Retinal pigment epithelial cell (primary cell): ENCODE measurements around the gene UXS1.
A peak's percentile ranks its signal among the peaks of the same experiment; 100 is the strongest.
"Not testable (repeated sequence)": the region's sequence is repeated elsewhere in the genome, so short reads cannot be mapped to it uniquely, and the experiment has no call there.

Experiments
- DNase-seq: peaks from one replicate; pipeline ENCODE4 v3.0.0-alpha.2; 2010; ENCODE audit warnings: low read depth
- H3K4me3 ChIP-seq: 2 replicates; pipeline ENCODE4 v1.5.1; 2011; ENCODE audit warnings: mild to moderate bottlenecking, low read length, control low read depth, moderate library complexity
- TF ChIP-seq, protein P1 (sequence below): conservative IDR thresholded peaks from 2 replicates; pipeline ENCODE4 v1.5.1; 2011; ENCODE audit warnings: low read depth, low read length, control low read depth, inconsistent platforms

The UXS1 gene

DNA sequence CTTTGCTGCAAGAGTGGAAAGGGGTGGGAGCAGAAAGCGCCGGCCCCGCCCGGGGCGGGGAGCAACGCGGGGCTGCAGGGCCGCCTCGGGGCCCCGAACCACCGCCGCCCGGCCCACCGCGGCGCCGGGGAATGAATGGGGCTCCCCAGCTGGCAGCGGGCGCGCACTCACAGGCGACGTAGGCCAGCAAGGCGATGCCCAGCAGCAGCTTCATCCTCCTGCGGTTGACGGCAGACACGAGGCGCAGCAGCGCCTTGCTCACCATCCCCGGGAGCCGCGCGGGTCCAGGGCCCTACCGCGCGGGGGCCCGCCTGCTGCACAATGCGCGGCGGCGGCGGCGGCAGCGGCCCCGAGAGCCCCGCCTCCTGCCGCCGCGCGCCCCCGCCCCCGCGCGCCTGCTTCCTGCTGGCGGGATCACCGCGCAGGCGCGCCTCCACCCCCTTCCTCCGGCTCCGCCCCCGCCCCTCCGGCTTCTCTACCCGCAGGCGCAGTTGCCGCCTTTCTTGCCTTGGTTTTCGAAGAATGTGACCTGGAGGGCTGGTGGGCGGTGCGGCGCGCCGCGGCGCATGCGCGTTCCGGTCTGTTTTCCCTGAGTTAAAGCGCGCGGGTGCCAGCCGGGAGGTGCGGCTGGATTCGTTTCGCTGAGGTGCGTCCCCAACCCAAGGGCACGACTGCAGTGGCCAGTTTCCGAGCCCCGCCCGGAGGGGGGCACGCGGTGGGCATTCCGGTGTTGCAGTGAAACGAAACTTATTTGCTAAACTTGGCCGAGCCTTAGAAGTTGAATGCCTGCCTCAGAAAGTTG is at the start of gene UXS1:
UXS1 (minus strand) TSS at position 325 of the 802 bp plus-strand sequence; CDS start at position 265, 60 bp downstream.
- H3K4me3 ChIP-seq, result peak within 1 kb of the TSS; percentile 74
- peak; percentile 85 for DNase-seq
- TF ChIP-seq, protein P1, sequence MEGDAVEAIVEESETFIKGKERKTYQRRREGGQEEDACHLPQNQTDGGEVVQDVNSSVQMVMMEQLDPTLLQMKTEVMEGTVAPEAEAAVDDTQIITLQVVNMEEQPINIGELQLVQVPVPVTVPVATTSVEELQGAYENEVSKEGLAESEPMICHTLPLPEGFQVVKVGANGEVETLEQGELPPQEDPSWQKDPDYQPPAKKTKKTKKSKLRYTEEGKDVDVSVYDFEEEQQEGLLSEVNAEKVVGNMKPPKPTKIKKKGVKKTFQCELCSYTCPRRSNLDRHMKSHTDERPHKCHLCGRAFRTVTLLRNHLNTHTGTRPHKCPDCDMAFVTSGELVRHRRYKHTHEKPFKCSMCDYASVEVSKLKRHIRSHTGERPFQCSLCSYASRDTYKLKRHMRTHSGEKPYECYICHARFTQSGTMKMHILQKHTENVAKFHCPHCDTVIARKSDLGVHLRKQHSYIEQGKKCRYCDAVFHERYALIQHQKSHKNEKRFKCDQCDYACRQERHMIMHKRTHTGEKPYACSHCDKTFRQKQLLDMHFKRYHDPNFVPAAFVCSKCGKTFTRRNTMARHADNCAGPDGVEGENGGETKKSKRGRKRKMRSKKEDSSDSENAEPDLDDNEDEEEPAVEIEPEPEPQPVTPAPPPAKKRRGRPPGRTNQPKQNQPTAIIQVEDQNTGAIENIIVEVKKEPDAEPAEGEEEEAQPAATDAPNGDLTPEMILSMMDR, result no peak

DNA sequence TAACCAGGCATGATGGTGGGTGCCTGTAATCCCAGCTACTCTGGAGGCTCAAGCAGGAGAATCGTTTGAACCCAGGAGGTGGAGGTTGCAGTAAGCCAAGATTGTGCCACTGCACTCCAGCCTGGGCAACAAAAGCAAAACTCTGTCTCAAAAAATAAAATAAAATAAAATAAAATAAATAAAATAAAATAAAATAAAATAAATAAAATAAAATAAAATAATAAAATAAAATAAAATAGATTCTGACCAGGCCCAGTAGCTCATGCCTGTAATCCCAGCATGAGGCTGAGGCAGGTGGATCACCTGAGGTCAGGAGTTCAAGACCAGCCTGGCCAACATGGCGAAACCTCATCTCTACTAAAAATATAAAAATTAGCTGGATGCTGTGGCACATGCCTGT is 45.4 kb upstream of the UXS1 start:
- H3K4me3 ChIP-seq, DNase-seq: not testable (repeated sequence)

DNA sequence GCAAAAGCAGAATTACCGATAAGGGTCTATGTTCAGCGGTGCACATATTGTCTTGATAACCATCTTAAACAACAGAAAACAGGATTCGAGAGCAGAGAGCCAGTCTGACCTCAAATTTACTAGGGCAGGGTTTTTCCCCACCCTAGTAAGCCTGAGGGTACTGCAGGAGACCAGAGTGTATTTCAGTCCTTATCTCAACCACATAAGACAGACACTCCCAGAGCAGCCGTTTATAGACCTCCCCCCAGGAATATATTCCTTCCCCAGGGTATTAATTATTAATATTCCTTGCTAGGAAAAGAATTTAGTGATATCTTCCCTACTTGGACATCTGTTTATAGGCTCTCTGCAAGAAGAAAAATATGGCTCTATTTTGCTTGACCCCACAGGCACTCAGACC is 41.3 kb upstream of the UXS1 start:
- not testable (repeated sequence) for H3K4me3 ChIP-seq, DNase-seq

DNA sequence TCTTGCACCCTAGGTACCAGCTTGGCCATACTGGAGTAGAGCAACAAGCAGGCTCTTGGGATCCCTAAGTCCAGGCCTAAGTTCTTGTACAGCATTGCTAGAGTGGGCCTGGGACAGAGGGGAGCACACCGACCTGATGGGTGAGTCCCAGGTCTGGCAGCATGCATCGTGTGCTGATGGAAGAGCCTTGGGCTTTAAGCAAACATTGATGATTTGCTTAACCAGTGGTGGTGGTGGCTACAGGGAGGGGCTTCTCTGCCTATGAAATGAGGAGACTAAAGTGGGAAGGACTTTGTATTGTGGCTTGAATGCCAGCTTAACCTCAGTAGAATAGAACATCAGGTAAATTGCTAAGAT is 39.2 kb upstream of the UXS1 start:
- H3K4me3 ChIP-seq, result no peak overlapping the region
- DNase-seq, result no peak
- TF ChIP-seq, protein P1, result no peak

DNA sequence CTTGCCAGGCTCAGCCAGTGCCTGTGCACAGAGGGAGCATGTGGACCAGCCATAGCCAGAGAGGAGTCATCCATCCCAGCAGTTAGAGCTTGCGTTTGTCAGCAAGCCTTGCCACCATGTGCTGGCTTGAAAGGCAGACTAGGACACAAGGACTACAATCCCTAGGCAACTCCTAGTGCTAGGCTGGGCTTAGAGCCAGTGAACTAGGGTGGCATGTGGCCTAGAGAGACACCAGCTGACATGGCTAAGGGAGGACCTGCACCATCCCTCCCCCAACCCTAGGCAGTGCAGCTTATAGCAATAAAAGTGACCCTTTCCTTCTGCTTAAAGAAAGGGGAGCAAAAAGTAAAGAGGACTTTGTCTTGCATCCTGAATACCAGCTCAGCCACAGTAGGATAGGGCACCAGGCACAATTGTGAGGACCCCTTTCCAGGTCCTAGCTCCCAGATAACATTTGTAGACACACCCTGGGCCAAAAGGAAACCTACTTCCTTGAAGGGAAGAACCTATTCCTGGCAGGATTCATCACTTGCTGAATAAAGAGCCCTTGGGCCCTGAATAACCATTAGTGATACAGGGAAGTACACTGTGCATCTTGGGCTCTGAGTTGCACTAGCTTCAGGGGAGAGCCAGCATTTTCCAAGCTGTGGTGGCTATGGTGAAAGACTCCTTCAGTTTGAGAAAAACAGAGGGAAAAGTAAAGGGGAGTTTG is 38.7 kb upstream of the UXS1 start:
- TF ChIP-seq, protein P1, result no peak
- H3K4me3 ChIP-seq, result no peak overlapping the region
- DNase-seq, result no peak

DNA sequence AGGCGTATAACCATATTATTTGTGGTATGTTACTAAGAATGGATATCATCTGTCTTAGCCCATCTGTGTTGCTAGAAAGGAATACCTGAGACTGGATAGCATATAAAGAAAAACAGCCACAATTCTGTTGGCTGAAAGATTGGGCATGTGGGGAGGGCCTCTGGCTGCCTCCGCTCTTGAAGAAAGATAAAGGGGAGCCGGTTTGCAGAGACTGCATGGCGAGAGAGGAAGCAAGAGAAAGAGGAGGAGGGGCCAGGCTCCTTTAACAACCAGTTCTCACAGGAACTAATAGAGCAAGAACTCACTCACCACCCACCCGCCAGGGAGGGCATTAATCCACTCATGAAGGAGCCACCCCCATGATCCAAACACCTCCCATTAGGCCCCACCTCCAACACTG is 29.2 kb upstream of the UXS1 start:
- no peak for DNase-seq
- TF ChIP-seq, protein P1, result no peak
- H3K4me3 ChIP-seq, result no peak overlapping the region

DNA sequence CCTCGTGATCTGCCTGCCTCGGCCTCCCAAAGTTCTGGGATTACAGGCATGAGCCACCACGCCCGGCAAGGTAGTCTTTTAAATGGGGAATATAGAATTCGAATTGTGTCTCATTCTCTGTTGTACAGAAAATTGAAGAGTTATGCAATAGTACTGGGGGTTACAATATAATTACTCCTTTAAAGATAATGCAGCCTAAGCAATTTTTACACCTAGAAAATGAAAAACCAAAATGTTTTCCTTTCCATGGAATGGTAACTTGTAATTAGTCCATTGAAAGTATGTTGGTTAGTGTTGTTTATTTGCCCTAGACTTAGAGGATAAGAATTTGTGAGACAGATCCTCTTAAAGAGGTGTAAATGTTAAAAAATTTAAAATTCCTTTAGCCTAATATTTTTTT is 28.0 kb upstream of the UXS1 start:
- not testable (repeated sequence) for H3K4me3 ChIP-seq, DNase-seq

DNA sequence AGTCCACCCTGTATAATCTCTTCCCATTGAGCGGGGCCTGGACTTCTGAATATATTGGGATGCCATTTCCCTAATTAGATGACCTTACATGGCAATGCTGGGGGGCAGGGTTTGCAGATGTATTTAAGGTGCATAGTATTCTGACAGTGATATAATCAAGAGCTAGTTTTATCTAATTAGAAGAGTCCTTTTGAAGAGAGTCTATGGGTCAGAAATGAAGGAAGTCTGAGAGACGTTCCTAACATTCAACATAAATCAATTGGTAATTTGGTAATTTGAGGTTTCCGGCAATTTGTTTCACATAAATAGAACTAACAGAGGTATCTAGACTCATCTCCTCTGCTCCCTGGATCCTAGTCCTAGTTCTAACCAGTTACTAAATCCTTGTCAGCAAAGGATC is 25.7 kb upstream of the UXS1 start:
- no peak overlapping the region for H3K4me3 ChIP-seq
- DNase-seq, result no peak
- TF ChIP-seq, protein P1, result no peak

DNA sequence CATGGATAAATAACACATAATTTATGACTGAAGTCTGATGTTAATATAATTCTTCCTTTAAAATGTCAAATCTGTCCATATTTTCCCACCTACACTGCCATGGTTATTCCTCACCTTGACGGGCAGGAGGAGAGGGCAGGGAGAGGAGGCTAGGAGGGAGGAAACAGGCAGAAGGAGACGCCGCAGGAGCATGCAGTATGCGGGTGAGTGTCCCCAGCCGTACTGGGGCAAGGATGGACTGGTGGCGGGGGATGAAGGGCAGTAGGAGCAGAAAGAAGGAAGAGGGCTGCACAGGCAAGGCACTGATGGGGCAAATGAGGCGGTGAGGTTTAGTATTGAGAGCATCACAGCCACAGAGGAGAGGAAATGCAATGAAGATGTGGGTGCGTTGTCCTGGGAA is 25.1 kb upstream of the UXS1 start:
- H3K4me3 ChIP-seq, DNase-seq: not testable (repeated sequence)
